Measurements from ENCODE around the gene OR4X2. TPM values are rescaled to one million over a fixed set of nuclear protein-coding genes. Genes with fewer than 3 reads are reported as not detected.

Gene OR4X2
- total RNA-seq, 1 donor from 2014 or later = not detected

- no peak for FAIRE-seq
These were observed 7.2 kb upstream of the OR4X2 start for GRCh38 chr11:48237727-48238126.

GRCh38 chr11:48242501-48242900 lies 2.4 kb upstream of the OR4X2 start:
- no peak for TF ChIP-seq CTCF (IDR thresholded peaks at IDR 0.05; ENCODE audit: insufficient read depth, low read length, severe bottlenecking)
- Histone ChIP-seq H3K4me3 (ENCODE audit: low read depth, low read length) (no peak overlapping the region), H3K36me3 (ENCODE audit: control insufficient read depth, insufficient read depth, low read length) (no peaks in the 10 kb centered on the region), H3K27me3 (ENCODE audit: control insufficient read depth, insufficient read depth, low read length) (no peaks in the 10 kb centered on the region)
- FAIRE-seq (no peak), DNase-seq (ENCODE audit: low read depth) (no peak)

More at GRCh38 chr11:48237727-48238126, 7.2 kb upstream of the OR4X2 start:
- no peak overlapping the region for H3K4me3 ChIP-seq (ENCODE audit: low read depth, low read length)
- H3K36me3 ChIP-seq (ENCODE audit: control insufficient read depth, insufficient read depth, low read length) = no peaks in the 10 kb centered on the region
- no peak for DNase-seq (ENCODE audit: low read depth)
- no peaks in the 10 kb centered on the region for H3K27me3 ChIP-seq (ENCODE audit: control insufficient read depth, insufficient read depth, low read length)
- TF ChIP-seq CTCF (IDR thresholded peaks at IDR 0.05; ENCODE audit: insufficient read depth, low read length, severe bottlenecking) = no peak

GRCh38 chr11:48248902-48249301 lies 4.0 kb downstream of the OR4X2 start:
- no peaks in the 10 kb centered on the region for H3K36me3 ChIP-seq (ENCODE audit: control insufficient read depth, insufficient read depth, low read length)
- no peak for TF ChIP-seq CTCF (IDR thresholded peaks at IDR 0.05; ENCODE audit: insufficient read depth, low read length, severe bottlenecking)
- DNase-seq (ENCODE audit: low read depth) = no peak
- H3K4me3 ChIP-seq (ENCODE audit: low read depth, low read length) = no peak overlapping the region
- H3K27me3 ChIP-seq (ENCODE audit: control insufficient read depth, insufficient read depth, low read length) = no peaks in the 10 kb centered on the region
- FAIRE-seq = no peak

GRCh38 chr11:48261600-48261999 lies 16.7 kb downstream of the OR4X2 start:
- no peaks in the 10 kb centered on the region for H3K36me3 ChIP-seq (ENCODE audit: control insufficient read depth, insufficient read depth, low read length)
- no peak for TF ChIP-seq CTCF (IDR thresholded peaks at IDR 0.05; ENCODE audit: insufficient read depth, low read length, severe bottlenecking)
- H3K4me3 ChIP-seq (ENCODE audit: low read depth, low read length) = no peak overlapping the region
- H3K27me3 ChIP-seq (ENCODE audit: control insufficient read depth, insufficient read depth, low read length) = no peaks in the 10 kb centered on the region
- FAIRE-seq = no peak
- DNase-seq (ENCODE audit: low read depth) = no peak

GRCh38 chr11:48263423-48263911 lies 18.6 kb downstream of the OR4X2 start, which contains the start of gene OR4X1:
TSS of gene OR4X1 (plus strand) at chr11:48263861. CDS start at chr11:48263861, 0 bp downstream.
- Histone ChIP-seq H3K36me3 (ENCODE audit: control insufficient read depth, insufficient read depth, low read length) (no peaks in the 10 kb centered on the region), H3K4me3 (ENCODE audit: low read depth, low read length) (no peak within 1 kb of the TSS), H3K27me3 (ENCODE audit: control insufficient read depth, insufficient read depth, low read length) (no peaks in the 10 kb centered on the region)
- DNase-seq (ENCODE audit: low read depth) = no peak
- no peak for FAIRE-seq
- TF ChIP-seq CTCF (IDR thresholded peaks at IDR 0.05; ENCODE audit: insufficient read depth, low read length, severe bottlenecking) = no peak

GRCh38 chr11:48270621-48271020 lies 25.7 kb downstream of the OR4X2 start:
- Histone ChIP-seq H3K36me3 (ENCODE audit: control insufficient read depth, insufficient read depth, low read length) (no peaks in the 10 kb centered on the region), H3K27me3 (ENCODE audit: control insufficient read depth, insufficient read depth, low read length) (no peaks in the 10 kb centered on the region), H3K4me3 (ENCODE audit: low read depth, low read length) (no peak overlapping the region)
- FAIRE-seq = no peak
- TF ChIP-seq CTCF (IDR thresholded peaks at IDR 0.05; ENCODE audit: insufficient read depth, low read length, severe bottlenecking) = no peak
- no peak for DNase-seq (ENCODE audit: low read depth)

All from bronchial epithelial cell (primary cell).